H1 (cell line): ENCODE results near the gene ARSA. TPM values are rescaled to one million over a fixed set of nuclear protein-coding genes. Genes with fewer than 3 reads are reported as not detected.

ENCODE experiments used
- CTCF ChIA-PET: fragments of 300-600 bp; sonication (Branson Sonifier 250); formaldehyde crosslinking; loops from one replicate; lab custom pipeline; 2021; ENCODE audit not compliant: partially characterized antibody; lab: Charles Lee
- POLR2A ChIA-PET: fragments of 300-600 bp; sonication (Branson Sonifier 250); formaldehyde crosslinking; loops from one replicate; lab custom pipeline; 2021; ENCODE audit warnings: inconsistent platforms; ENCODE audit not compliant: partially characterized antibody; lab: Charles Lee
- DNase-seq, 2 experiments: peaks; one replicate each; pipeline versions ENCODE4 v3.0.0 to v3.0.0-alpha.2; 2010 to 2022; ENCODE audit warnings: low spot score in 2 of 2, low read depth in 1 of 2, mixed read lengths in 1 of 2
- FAIRE-seq: peaks from 2 replicates; lab custom pipeline; 2011; peaks lifted over from hg19 to GRCh38; lab: Jason Lieb, UNC
- H2AFZ ChIP-seq: 2 replicates; pipeline ENCODE4 v1.8.1; 2012; ENCODE audit warnings: low read length, inconsistent platforms
- H2AK5ac ChIP-seq: 2 replicates; pipeline ENCODE4 v1.6.1; 2013; ENCODE audit warnings: low read depth, low read length
- H2BK120ac ChIP-seq: replicated peaks from 2 replicates; pipeline ENCODE3; 2013; ENCODE audit warnings: low read depth, low read length, inconsistent platforms
- H2BK12ac ChIP-seq: 2 replicates; pipeline ENCODE4 v1.6.1; 2013; ENCODE audit warnings: low read depth, low read length
- H2BK15ac ChIP-seq: 2 replicates; pipeline ENCODE4 v1.6.1; 2013; ENCODE audit warnings: low read length
- H2BK20ac ChIP-seq: 2 replicates; pipeline ENCODE4 v1.6.1; 2013; ENCODE audit warnings: low read length
- H2BK5ac ChIP-seq: 2 replicates; pipeline ENCODE4 v1.6.1; 2013; ENCODE audit warnings: low read depth, low read length
- H3K14ac ChIP-seq: 2 replicates; pipeline ENCODE4 v1.6.1; 2013; ENCODE audit warnings: inconsistent platforms; ENCODE audit not compliant: insufficient read length
- H3K18ac ChIP-seq: 2 replicates; pipeline ENCODE4 v1.6.1; 2013; ENCODE audit warnings: low read length; ENCODE audit errors: extremely low read depth
- H3K23ac ChIP-seq: 2 replicates; pipeline ENCODE4 v1.6.1; 2013; ENCODE audit warnings: inconsistent platforms; ENCODE audit not compliant: insufficient read length
- H3K23me2 ChIP-seq: 2 replicates; pipeline ENCODE4 v1.6.1; 2013; ENCODE audit warnings: low read depth, low read length
- H3K27ac ChIP-seq: 2 replicates; pipeline ENCODE4 v1.6.1; 2011; ENCODE audit warnings: low read depth, low read length, inconsistent platforms
- H3K27me3 ChIP-seq, 4 experiments: replicated peaks in 1 of 4; 1 replicate in 1 of 4; 2 replicates in 3 of 4; pipeline versions ENCODE4 v1.6.1 to v1.8.1; 2011 to 2013; ENCODE audit warnings: low read length in 3 of 4, mild to moderate bottlenecking in 3 of 4, inconsistent platforms in 2 of 4, mixed read lengths in 2 of 4, moderate library complexity in 1 of 4; ENCODE audit not compliant: control insufficient read depth in 3 of 4, insufficient read depth in 3 of 4; ENCODE audit errors: extremely low read depth in 1 of 4
- H3K36me3 ChIP-seq, 4 experiments: 2 replicates each; pipeline versions ENCODE4 v1.6.1 to v1.8.1; 2011 to 2013; ENCODE audit warnings: mild to moderate bottlenecking in 4 of 4, low read length in 3 of 4, moderate library complexity in 2 of 4, control low read depth in 1 of 4, inconsistent platforms in 1 of 4; ENCODE audit not compliant: insufficient read depth in 4 of 4, control insufficient read depth in 2 of 4
- H3K4ac ChIP-seq: replicated peaks from 2 replicates; pipeline ENCODE3; 2013; ENCODE audit warnings: low read length, low read depth, mixed read lengths, inconsistent platforms; ENCODE audit not compliant: insufficient read length
- H3K4me1 ChIP-seq, 4 experiments: replicated peaks in 1 of 4; 1 replicate in 1 of 4; 2 replicates in 3 of 4; pipeline versions ENCODE4 v1.6.1 to v1.8.1; 2011 to 2013; ENCODE audit warnings: low read length in 3 of 4, inconsistent platforms in 2 of 4, mixed read lengths in 1 of 4; ENCODE audit not compliant: insufficient read depth in 4 of 4, control insufficient read depth in 3 of 4
- H3K4me2 ChIP-seq, 2 experiments: 2 replicates each; pipeline versions ENCODE4 v1.6.1 to v1.8.1; 2011 to 2013; ENCODE audit warnings: low read depth in 2 of 2, low read length in 2 of 2, control low read depth in 1 of 2, inconsistent platforms in 1 of 2, mild to moderate bottlenecking in 1 of 2; ENCODE audit not compliant: insufficient read depth in 1 of 2
- H3K4me3 ChIP-seq, 4 experiments: fragments of 200-600, 300-600 bp in 1 of 4; sonication (generic), shearing (Covaris generic), sonication (Bioruptor Twin) in 1 of 4; 2 replicates each; pipeline versions ENCODE4 v1.5.1 to v1.8.1; 2011 to 2016; ENCODE audit warnings: low read length in 4 of 4, low read depth in 3 of 4, control low read depth in 2 of 4, inconsistent platforms in 2 of 4, mild to moderate bottlenecking in 2 of 4, mixed read lengths in 1 of 4, moderate library complexity in 1 of 4; ENCODE audit not compliant: insufficient read depth in 2 of 4; ENCODE audit errors: extremely low read depth in 1 of 4
- H3K56ac ChIP-seq: replicated peaks from 2 replicates; pipeline ENCODE3; 2013; ENCODE audit warnings: low read depth, mild to moderate bottlenecking, mixed read lengths, low read length, inconsistent platforms; ENCODE audit not compliant: insufficient read length
- H3K79me1 ChIP-seq: 2 replicates; pipeline ENCODE4 v1.6.1; 2013; ENCODE audit warnings: low read depth, low read length, control low read depth
- H3K79me2 ChIP-seq, 2 experiments: 2 replicates each; pipeline versions ENCODE4 v1.6.1 to v1.8.1; 2012 to 2013; ENCODE audit warnings: low read length in 2 of 2, mild to moderate bottlenecking in 2 of 2, inconsistent platforms in 1 of 2; ENCODE audit not compliant: insufficient read depth in 2 of 2, control insufficient read depth in 1 of 2
- H3K9ac ChIP-seq, 4 experiments: replicated peaks in 1 of 4; 1 replicate in 1 of 4; 2 replicates in 3 of 4; pipeline versions ENCODE4 v1.6.1 to v1.8.1; 2011 to 2013; ENCODE audit warnings: low read depth in 3 of 4, low read length in 3 of 4, control low read depth in 2 of 4, mild to moderate bottlenecking in 2 of 4, moderate library complexity in 2 of 4, inconsistent platforms in 1 of 4; ENCODE audit errors: extremely low read depth in 1 of 4
- H3K9me3 ChIP-seq, 2 experiments: 2 replicates each; pipeline versions ENCODE4 v1.6.1 to v1.8.1; 2012 to 2013; ENCODE audit warnings: mild to moderate bottlenecking in 2 of 2, moderate library complexity in 2 of 2, control low read depth in 1 of 2, inconsistent platforms in 1 of 2, low read depth in 1 of 2, low read length in 1 of 2, mixed read lengths in 1 of 2; ENCODE audit not compliant: insufficient read depth in 2 of 2
- H4K20me1 ChIP-seq, 2 experiments: replicated peaks in 1 of 2; 2 replicates each; pipeline versions ENCODE3 to v1.8.1; 2011 to 2013; ENCODE audit warnings: inconsistent platforms in 2 of 2, low read length in 2 of 2, mild to moderate bottlenecking in 1 of 2; ENCODE audit not compliant: insufficient read depth in 2 of 2, control insufficient read depth in 1 of 2
- H4K5ac ChIP-seq: 2 replicates; pipeline ENCODE4 v1.6.1; 2013; ENCODE audit warnings: low read length, low read depth, mixed read lengths, inconsistent platforms; ENCODE audit not compliant: insufficient read length
- H4K8ac ChIP-seq: 2 replicates; pipeline ENCODE4 v1.8.0; 2013; ENCODE audit warnings: mild to moderate bottlenecking, moderate library complexity, low read length, inconsistent platforms; ENCODE audit not compliant: insufficient read depth; ENCODE audit errors: extremely low read depth
- H4K91ac ChIP-seq: replicated peaks from 2 replicates; pipeline ENCODE3; 2013; ENCODE audit warnings: low read length, mixed read lengths, inconsistent platforms; ENCODE audit not compliant: insufficient read length
- BCL11A ChIP-seq, 2 experiments: IDR thresholded peaks; one replicate each; pipeline ENCODE4 v1.6.1; 2011; ENCODE audit warnings: low read depth in 2 of 2, low read length in 2 of 2, mild to moderate bottlenecking in 2 of 2
- CBX5 ChIP-seq: fragments of 300-800, 300-1000 bp; sonication (generic); IDR thresholded peaks from 2 replicates; pipeline ENCODE4 v1.7.1; 2016; ENCODE audit warnings: antibody characterized with exemption, low read length, low read depth
- CREB1 ChIP-seq: IDR thresholded peaks from 2 replicates; pipeline ENCODE4 v1.6.1; 2012; ENCODE audit warnings: inconsistent platforms
- HDAC6 ChIP-seq: IDR thresholded peaks from one replicate; pipeline ENCODE4 v1.7.1; 2012; ENCODE audit warnings: low read depth, mild to moderate bottlenecking, inconsistent platforms, low read length, moderate library complexity
- SIX5 ChIP-seq: IDR thresholded peaks from 2 replicates; pipeline ENCODE4 v1.6.1; 2011; ENCODE audit warnings: mild to moderate bottlenecking, low read depth, low read length
- SP1 ChIP-seq: IDR thresholded peaks from 2 replicates; pipeline ENCODE4 v1.6.1; 2011; ENCODE audit warnings: low read depth, low read length
- TEAD4 ChIP-seq: IDR thresholded peaks from 2 replicates; pipeline ENCODE4 v1.6.1; 2012; ENCODE audit warnings: low read depth, low read length, inconsistent platforms, mixed read lengths
- WGBS, 2 experiments: shearing (Covaris generic) in 1 of 2; methylation state at CpG; one replicate each; pipeline versions ENCODE4 v1.1.6 to v1.1.7; 2013 to 2015; ENCODE audit warnings: low lambda C conversion rate in 2 of 2, mixed read lengths in 2 of 2, inconsistent platforms in 1 of 2, low coverage in 1 of 2, missing lambda C conversion rate in 1 of 2; ENCODE audit not compliant: insufficient replicate concordance in 2 of 2, insufficient coverage in 1 of 2, insufficient read length in 1 of 2; ENCODE audit errors: extremely low coverage in 1 of 2, missing lambda C conversion rate in 1 of 2; 5-methylcytosine and 5-hydroxymethylcytosine counted together
- polyA plus RNA-seq, 7 experiments: library from polyadenylated mRNA; depleted of rRNA in 3 of 7; stranded (reverse) in 5 of 7; unstranded in 2 of 7; fragments of >200 nt in 5 of 7; fragments of 200-250 nt in 2 of 7; gene quantifications; 1 replicate in 5 of 7; 2 replicates in 1 of 7; 4 replicates in 1 of 7; pipeline versions ENCODE4 v1.2.1 to v1.2.3, GENCODE V29; 2011 to 2013; ENCODE audit warnings: missing spikeins in 2 of 7, mixed read lengths in 2 of 7
- total RNA-seq: library from RNA; stranded (reverse); fragmentation: NEBNext Ultra II Directional; extraction: Animal tissue kit (Norgen Biotek cat#: 25700); gene quantifications from 2 replicates; pipeline ENCODE4 v1.2.1, GENCODE V29; 2021

ARSA gene
- total and polyA plus RNA-seq, 2 of the 8 experiments (the other 6 are each of a cell fraction or from before 2014, with no cell fraction given): 9.8 to 10.1 TPM

DNA sequence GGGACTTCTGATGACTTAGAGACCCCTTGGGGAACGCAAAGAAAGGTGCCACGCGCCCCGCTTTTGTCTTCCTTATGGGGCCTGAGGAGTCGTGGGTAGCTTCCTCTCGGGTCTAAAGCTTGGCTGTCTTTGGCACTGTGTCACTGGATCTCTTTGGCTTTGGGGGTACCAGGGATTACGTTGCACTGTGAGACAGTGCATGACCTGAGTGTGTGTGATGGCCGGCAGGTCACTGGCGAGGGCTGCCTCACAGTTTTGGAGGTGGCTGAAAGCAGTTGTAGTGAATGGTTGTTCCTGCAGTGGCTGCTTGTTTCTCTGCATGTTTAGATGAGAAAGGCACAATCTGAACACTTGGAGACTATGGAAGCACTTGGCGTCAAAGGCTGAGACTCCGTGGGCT lies 5.8 kb upstream of the ARSA start:
- Histone ChIP-seq H4K5ac (no peak overlapping the region), H3K23me2 (peaks cover 2% of the 10 kb centered on the region; the same call in 1 of the 2 replicates), H3K14ac (no peak overlapping the region), H3K4me1 (peaks cover 0 to 2% (median under 1%) of the 10 kb centered on the region in 4 experiments; a peak in 5 of 7 replicates), H3K27ac (no peak overlapping the region), H3K4ac (no peak overlapping the region), H2BK120ac (no peak overlapping the region), H2AK5ac (no peak overlapping the region), H3K23ac (no peak overlapping the region), H3K27me3 (peaks cover 0 to 3% (median 2%) of the 10 kb centered on the region in 4 experiments; a peak in 3 of 7 replicates), H2BK15ac (no peak overlapping the region), H2BK20ac (no peak overlapping the region), H3K79me2 (no peaks in the 10 kb centered on the region), H3K4me2 (no peak overlapping the region), H2BK12ac (no peak overlapping the region), H3K18ac (no peak overlapping the region), H3K9me3 (no peaks in the 10 kb centered on the region), H2BK5ac (no peak overlapping the region), H3K4me3 (no peak overlapping the region), H3K79me1 (peaks cover under 1% of the 10 kb centered on the region), H3K56ac (no peak overlapping the region), H2AFZ (no peak overlapping the region), H4K91ac (no peak overlapping the region), H4K8ac (no peak overlapping the region), H3K36me3 (no peaks in the 10 kb centered on the region), H3K9ac (peak overlapping the region in 1 of 4 experiments; percentile 42; a peak in 1 of 7 replicates), H4K20me1 (peaks cover 0 to 3% of the 10 kb centered on the region in 2 experiments)
- TF ChIP-seq CREB1: no peak
- TF ChIP-seq HDAC6: no peak
- TF ChIP-seq SP1: no peak
- TF ChIP-seq CBX5: no peak
- TF ChIP-seq SIX5: no peak
- TF ChIP-seq TEAD4: no peak
- no peak for TF ChIP-seq BCL11A (IDR thresholded peaks at IDR 0.05; ENCODE audit: low read depth in 2 of 2, low read length in 2 of 2)
- DNase-seq (no peak), FAIRE-seq (no peak)
- WGBS, 2 experiments: 92% methylated on average over 11 of the region's 11 CpGs; no CpG with 5 or more reads in 1 of the 2 experiments
- CTCF ChIA-PET: interaction anchor here (0.6 to 2.4 kb wide), 6 partner anchors 8 to 130 kb away, joined by 3 to 8 read pairs (median 6); no protein-coding TSS in a partner anchor
- POLR2A ChIA-PET: interaction anchor here (1.4 kb wide), 1 partner anchor 8 kb away, joined by 4 read pairs; no protein-coding TSS in a partner anchor
